Upper lobe of left lung (tissue), 6 donors: Measurements from ENCODE around the gene AEBP2. TPM values are rescaled to one million over a fixed set of nuclear protein-coding genes. Genes with fewer than 3 reads are reported as not detected.
"Not testable (repeated sequence)": the region's sequence is repeated elsewhere in the genome, so short reads cannot be mapped to it uniquely, and the experiment has no call there.

ENCODE experiments used
- ATAC-seq, 2 donors: fragments of 200-7000 bp; cut with Tn5 transposase; one replicate each; pipeline ENCODE4 v1.9.1; 2022; ENCODE audit warnings: mild to moderate bottlenecking in 2 of 2, moderate library complexity in 2 of 2; ENCODE audit not compliant: low FRiP score in 2 of 2
- DNase-seq, 2 donors: peaks; one replicate each; pipeline ENCODE4 v3.0.0-alpha.2; 2019 to 2020
- H3K27ac ChIP-seq, 4 donors: fragments of 200-600 bp; sonication (generic); one replicate each; pipeline ENCODE4 v1.5.1; 2016 to 2019
- H3K27me3 ChIP-seq, 4 donors: fragments of 200-600 bp; sonication (generic); one replicate each; pipeline ENCODE4 v1.5.1; 2017 to 2019
- H3K36me3 ChIP-seq, 4 donors: fragments of 200-600 bp; sonication (generic); one replicate each; pipeline ENCODE4 v1.5.1; 2016 to 2019
- H3K4me1 ChIP-seq, 4 donors: fragments of 200-600 bp; sonication (generic); one replicate each; pipeline ENCODE4 v1.5.1; 2018 to 2019
- H3K4me3 ChIP-seq, 4 donors: fragments of 200-600 bp; sonication (generic); one replicate each; pipeline ENCODE4 v1.5.1; 2017 to 2019; ENCODE audit warnings: mild to moderate bottlenecking in 2 of 4, moderate library complexity in 1 of 4
- H3K9me3 ChIP-seq, 4 donors: fragments of 200-600 bp; sonication (generic); one replicate each; pipeline ENCODE4 v1.5.1; 2018 to 2019
- EP300 ChIP-seq, 4 donors: sonication (generic); formaldehyde crosslinking; IDR thresholded peaks; one replicate each; pipeline ENCODE4 v1.5.1; 2017; ENCODE audit warnings: antibody characterized with exemption in 4 of 4, control low read depth in 2 of 4
- POLR2A ChIP-seq, 4 donors: fragments of 450-650 bp; IDR thresholded peaks; one replicate each; pipeline ENCODE4 v1.5.1; 2016 to 2017; ENCODE audit warnings: antibody characterized with exemption in 4 of 4, mild to moderate bottlenecking in 2 of 4
- POLR2AphosphoS5 ChIP-seq, 2 donors: sonication (generic); formaldehyde crosslinking; IDR thresholded peaks; one replicate each; pipeline ENCODE4 v1.5.1; 2017; ENCODE audit warnings: antibody characterized with exemption in 2 of 2
- WGBS, 2 donors: methylation state at CpG; one replicate each; pipeline ENCODE4 v1.1.5; 2017 to 2018; 5-methylcytosine and 5-hydroxymethylcytosine counted together
- total RNA-seq, 6 donors: library from RNA; depleted of rRNA in 4 of 6; stranded (reverse); fragments of >200 nt in 4 of 6; gene quantifications; one replicate each; pipeline versions ENCODE4 v1.1.0 to v1.2.1, GENCODE V29; 2016 to 2021
- TF ChIP-seq, protein P1 (sequence below), 6 experiments: fragments of 450-650 bp in 4 of 6; fragments of 200-600 bp in 2 of 6; sonication (generic) in 2 of 6; IDR thresholded peaks; one replicate each; pipeline ENCODE4 v1.5.1; 2016 to 2019; ENCODE audit warnings: antibody characterized with exemption in 6 of 6
- donor health status: DM: no; HTN: no; CAD: no; lungs with moderate emphysema.
- donor health status: DM: no; HTN: yes; CAD: no; lungs with severe emphysema.

The AEBP2 gene
- total RNA-seq, 6 donors from 2014 or later, result 27.7 to 73.9 (median 40.6) TPM

DNA sequence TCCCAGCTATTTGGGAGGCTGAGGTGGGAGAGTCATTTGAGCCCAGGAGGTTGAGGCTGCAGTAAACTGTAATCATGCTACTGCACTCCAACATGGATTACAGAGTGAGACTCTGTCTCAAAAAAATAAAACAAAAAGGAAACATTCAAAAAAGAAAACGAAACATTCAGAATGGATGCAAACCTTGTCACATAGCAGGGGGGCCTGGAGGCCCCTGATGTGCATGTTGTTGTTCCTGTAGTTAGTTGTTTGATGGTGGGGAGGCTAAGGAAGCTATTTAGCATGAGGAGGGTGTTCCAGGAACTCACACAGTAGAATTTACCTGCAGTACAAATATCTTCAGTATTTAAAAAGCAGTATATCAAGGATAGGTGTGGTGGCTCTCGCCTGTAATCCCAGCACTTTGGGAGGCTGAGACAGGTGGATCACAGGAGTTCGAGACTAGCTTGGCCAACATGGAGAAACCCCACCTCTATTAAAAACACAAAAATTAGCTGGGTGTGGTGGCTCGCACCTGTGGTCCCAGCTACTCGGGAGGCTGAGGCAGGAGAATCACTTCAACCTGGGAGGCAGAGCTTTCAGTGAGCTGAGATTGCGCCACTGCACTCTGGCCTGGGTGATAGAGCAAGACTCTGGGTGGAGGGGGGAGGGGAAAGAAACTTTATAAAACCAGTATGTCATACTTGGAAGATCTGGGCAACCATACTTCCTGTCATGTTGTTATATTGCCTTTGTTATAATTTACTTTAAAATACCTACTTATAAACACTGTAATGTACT, 17.6 kb upstream of the AEBP2 start:
- Histone ChIP-seq H3K27me3 (no peaks in the 10 kb centered on the region), H3K4me3 (no peak overlapping the region), H3K9me3 (no peaks in the 10 kb centered on the region), H3K27ac (no peak overlapping the region), H3K36me3 (no peaks in the 10 kb centered on the region), H3K4me1 (no peaks in the 10 kb centered on the region)
- no peak for ATAC-seq
- WGBS, 2 donors, result 91 to 97% methylated on average over 6 of the region's 6 CpGs
- no peak for DNase-seq
- TF ChIP-seq EP300 (IDR thresholded peaks at IDR 0.05), result no peak
- TF ChIP-seq, protein P1, sequence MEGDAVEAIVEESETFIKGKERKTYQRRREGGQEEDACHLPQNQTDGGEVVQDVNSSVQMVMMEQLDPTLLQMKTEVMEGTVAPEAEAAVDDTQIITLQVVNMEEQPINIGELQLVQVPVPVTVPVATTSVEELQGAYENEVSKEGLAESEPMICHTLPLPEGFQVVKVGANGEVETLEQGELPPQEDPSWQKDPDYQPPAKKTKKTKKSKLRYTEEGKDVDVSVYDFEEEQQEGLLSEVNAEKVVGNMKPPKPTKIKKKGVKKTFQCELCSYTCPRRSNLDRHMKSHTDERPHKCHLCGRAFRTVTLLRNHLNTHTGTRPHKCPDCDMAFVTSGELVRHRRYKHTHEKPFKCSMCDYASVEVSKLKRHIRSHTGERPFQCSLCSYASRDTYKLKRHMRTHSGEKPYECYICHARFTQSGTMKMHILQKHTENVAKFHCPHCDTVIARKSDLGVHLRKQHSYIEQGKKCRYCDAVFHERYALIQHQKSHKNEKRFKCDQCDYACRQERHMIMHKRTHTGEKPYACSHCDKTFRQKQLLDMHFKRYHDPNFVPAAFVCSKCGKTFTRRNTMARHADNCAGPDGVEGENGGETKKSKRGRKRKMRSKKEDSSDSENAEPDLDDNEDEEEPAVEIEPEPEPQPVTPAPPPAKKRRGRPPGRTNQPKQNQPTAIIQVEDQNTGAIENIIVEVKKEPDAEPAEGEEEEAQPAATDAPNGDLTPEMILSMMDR (IDR thresholded peaks at IDR 0.05), result no peak
- no peak for TF ChIP-seq POLR2AphosphoS5 (IDR thresholded peaks at IDR 0.05)
- no peak for TF ChIP-seq POLR2A (IDR thresholded peaks at IDR 0.05)

DNA sequence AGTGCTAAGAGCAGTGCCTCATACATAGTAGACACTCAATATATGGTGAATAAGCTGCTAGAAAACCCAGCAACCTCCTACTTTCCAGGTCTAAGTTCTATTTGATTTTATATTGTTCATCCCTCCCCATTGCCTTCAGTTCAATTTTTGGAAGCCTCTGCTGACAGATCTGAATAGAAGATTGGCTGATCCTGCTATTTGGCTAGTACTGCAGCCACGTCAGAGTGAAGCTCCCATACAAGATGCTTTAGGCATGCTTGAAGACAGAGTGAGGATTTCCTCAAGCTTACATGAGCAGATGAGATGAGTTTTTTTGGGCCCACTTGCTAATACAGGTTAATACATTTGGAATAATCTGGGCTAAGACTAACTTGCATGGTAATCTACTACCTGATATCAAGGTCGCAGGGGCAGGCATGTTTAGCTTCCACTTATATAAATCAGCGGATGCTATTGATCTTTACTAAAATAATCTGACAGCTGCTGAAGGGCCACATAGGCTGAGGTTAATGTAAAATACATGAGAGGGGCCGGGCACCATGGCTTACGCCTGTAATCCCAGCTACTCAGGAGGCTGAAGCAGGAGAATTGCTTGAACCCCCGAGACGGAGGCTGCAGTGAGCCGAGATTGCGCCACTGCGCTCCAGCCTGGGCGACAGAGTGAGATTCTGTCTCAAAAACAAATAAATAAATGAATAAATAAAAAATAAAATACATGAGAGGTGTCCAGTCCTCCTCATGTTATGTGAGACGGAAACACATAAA, 15.9 kb upstream of the AEBP2 start:
- no peaks in the 10 kb centered on the region for H3K9me3 ChIP-seq
- WGBS, 2 donors, result 94 to 96% methylated on average over 12 of the region's 12 CpGs
- DNase-seq, result no peak
- H3K4me1 ChIP-seq, result no peaks in the 10 kb centered on the region
- H3K4me3 ChIP-seq, result no peak overlapping the region
- H3K27me3 ChIP-seq, result no peaks in the 10 kb centered on the region
- H3K27ac ChIP-seq, result no peak overlapping the region
- no peak for ATAC-seq
- H3K36me3 ChIP-seq, result no peaks in the 10 kb centered on the region
- TF ChIP-seq EP300 (IDR thresholded peaks at IDR 0.05) (no peak), POLR2A (IDR thresholded peaks at IDR 0.05) (no peak), POLR2AphosphoS5 (IDR thresholded peaks at IDR 0.05) (no peak)
- TF ChIP-seq, protein P1 (IDR thresholded peaks at IDR 0.05), result no peak

DNA sequence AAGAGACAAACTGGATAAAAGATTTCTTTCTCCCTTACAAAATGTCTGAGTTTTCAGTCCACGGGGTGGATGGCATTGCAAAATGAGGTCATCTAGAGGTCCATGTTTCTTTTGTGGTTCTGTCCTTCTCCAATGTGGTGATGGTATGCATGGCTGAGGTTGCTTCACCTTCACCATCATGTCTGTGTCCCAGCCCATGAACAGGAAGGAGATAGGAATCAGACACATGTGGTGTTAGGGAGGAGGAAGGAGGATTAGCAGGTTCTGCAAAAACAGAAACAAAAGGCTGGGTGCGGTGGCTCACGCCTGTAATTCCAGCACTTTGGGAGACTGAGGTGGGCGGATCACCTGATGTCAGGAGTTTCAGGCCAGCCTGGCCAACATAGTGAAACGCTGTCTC, 11.0 kb upstream of the AEBP2 start:
- no peaks in the 10 kb centered on the region for H3K27me3 ChIP-seq
- no peak overlapping the region for H3K27ac ChIP-seq
- no peak overlapping the region for H3K4me3 ChIP-seq
- H3K36me3 ChIP-seq, result no peaks in the 10 kb centered on the region
- H3K4me1 ChIP-seq, result no peaks in the 10 kb centered on the region
- no peaks in the 10 kb centered on the region for H3K9me3 ChIP-seq
- TF ChIP-seq, protein P1 (IDR thresholded peaks at IDR 0.05), result no peak
- DNase-seq (no peak), ATAC-seq (peak in 1 of 2 donors; percentile 47)
- 67 to 72% methylated on average over 5 of the region's 5 CpGs for WGBS, 2 donors

DNA sequence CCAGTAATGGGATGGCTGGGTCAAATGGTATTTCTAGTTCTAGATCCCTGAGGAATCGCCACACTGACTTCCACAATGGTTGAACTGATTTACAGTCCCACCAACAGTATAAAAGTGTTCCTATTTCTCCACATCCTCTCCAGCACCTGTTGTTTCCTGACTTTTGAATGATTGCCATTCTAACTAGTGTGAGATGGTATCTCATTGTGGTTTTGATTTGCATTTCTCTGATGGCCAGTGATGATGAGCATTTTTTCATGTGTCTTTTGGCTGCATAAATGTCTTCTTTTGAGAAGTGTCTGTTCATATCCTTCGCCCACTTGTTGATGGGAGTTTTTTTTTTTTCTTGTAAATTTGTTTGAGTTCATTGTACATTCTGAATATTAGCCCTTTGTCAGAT, 9.8 kb upstream of the AEBP2 start:
- not testable (repeated sequence) for ATAC-seq, H3K36me3 ChIP-seq, H3K4me1 ChIP-seq, H3K27ac ChIP-seq, H3K4me3 ChIP-seq, H3K27me3 ChIP-seq, H3K9me3 ChIP-seq, DNase-seq
- 94 to 100% methylated on average over 1 of the region's 2 CpGs for WGBS, 2 donors

DNA sequence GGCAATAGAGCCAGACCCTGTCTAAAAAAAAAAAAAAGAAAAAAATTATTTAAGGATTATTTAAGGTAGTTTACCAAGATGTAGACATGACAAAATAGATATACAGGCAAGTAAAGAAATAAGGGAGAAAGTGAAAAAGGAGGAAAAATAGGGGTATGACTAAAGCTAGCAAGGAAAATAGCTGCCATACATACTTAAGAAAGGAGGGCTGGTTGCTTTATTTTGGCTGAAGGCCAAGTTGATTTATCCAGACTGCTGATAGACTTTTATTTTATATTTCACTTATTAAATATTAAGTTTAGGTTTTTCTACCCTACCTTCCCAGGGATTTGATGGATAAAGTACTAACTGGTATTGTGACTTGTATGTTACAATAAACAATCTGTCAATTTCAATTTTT, 8.3 kb upstream of the AEBP2 start:
- Histone ChIP-seq H3K27me3 (no peaks in the 10 kb centered on the region), H3K36me3 (no peaks in the 10 kb centered on the region), H3K27ac (no peak overlapping the region), H3K4me1 (no peaks in the 10 kb centered on the region), H3K4me3 (no peak overlapping the region), H3K9me3 (no peaks in the 10 kb centered on the region)
- DNase-seq (no peak), ATAC-seq (no peak)
- TF ChIP-seq POLR2AphosphoS5 (IDR thresholded peaks at IDR 0.05), result no peak
- no peak for TF ChIP-seq EP300 (IDR thresholded peaks at IDR 0.05)
- TF ChIP-seq, protein P1 (IDR thresholded peaks at IDR 0.05), result no peak
- TF ChIP-seq POLR2A (IDR thresholded peaks at IDR 0.05), result no peak
